Non-pigmented ciliary epithelial cell (primary cell): ENCODE results near the gene DSCAM.

Experiments used
- DNase-seq: peaks from one replicate; pipeline ENCODE4 v3.0.0-alpha.2; 2010; ENCODE audit warnings: low read depth

Gene DSCAM

DNA sequence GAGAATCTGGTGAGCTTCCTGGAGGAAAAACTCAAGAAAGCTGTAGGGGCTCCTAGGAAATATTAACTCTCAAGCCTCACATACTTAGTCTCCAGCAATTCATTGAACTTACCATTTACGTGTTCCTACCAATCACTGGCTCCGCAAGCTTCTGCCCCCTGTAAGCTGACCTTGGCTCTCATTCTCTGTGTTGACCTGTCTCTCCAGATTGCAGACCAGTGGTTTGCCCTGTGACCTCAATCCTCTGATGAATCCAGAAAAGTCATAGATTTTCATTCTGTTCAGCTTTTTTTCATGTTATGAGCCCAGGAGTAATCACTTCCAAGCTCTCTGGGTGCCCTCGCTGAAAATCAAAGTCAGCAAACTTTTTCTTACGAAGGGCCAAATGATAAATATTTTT is 241.9 kb downstream of the DSCAM start:
- DNase-seq = no peak

DNA sequence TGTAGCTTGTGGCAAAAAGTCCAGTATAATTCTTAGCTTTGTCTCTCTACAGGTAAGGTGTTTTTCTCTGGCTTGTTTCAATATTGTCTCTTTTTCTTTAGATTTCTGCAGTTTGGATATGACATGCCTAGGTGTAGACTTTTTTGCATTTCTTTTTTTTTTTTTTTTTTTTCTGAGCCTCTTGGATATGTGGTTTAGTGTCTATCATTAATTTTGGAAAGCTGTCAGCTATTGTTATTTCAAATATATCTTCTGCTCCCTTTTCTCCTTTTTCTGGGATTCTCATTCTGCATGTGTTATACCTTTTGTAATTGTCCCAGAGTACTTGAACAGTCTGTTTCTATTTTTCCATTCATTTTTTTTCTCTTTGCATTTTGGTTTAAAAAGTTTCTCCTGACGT is 243.2 kb downstream of the DSCAM start:
- no peak for DNase-seq

DNA sequence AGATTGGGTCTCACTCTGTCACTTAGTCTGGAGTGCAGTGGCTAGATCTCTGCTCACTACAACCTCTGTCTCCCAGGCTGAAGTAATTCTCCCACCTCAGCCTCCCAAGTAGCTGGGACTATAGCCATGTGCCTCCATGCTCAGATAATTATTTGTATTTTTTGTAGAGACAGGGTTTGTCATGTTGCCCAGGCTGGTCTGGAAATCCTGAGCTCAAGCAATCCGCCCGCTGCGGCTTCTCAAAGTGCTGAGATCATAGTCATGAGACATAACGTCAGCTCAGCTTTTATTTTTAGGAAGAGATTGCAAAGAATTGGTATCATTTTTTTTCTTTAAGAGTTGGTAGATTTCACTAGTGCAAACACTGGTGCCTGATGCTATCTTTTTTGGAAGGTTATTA is 244.9 kb downstream of the DSCAM start:
- no peak for DNase-seq

DNA sequence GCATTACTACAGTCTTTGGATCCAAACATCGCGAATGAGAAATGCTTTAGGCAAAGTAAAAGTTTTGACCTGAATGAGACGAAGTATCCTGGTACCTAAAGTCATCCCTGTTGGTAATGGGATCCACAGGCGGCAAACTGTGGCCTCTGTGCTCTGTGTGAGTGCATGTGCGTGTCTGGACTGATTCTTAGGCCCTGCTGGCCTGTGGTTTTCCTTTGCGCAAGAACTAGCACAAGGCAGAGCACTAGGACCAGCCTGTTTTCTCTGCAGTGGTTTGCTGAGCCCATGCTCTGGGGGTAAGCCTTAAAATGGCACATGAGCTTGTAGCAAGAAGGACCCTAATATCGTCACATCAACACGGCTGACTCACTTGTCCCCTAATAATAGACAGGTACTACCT is 251.2 kb downstream of the DSCAM start:
- no peak for DNase-seq

DNA sequence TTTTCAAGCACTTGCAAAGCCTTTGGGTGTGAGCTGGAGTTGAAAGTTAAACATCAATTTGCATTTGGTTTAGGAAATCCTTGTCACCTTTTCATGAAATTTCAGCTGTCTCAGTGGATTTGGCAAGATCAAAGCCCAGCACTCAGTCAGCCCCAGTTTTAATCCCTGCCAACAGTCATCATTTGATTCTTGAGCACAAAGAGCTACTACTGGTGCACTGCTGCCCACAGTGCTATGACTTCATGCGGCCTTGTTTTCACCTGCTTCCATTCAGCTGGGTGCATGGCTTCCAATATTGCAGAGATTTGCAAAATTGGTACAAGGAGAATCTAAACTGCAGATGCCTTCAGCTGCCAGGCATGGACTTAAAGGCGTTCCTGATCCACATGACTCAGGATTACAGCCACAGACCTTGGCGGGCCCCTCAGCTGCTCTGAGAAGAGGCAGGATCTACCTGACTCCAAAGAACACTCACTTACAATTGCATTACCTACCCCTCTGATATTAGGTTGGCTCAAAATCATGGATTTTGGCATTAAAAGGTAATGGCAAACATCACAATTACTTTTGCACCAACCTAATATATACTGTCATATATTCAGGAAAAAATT is 259.1 kb downstream of the DSCAM start:
- DNase-seq = no peak

DNA sequence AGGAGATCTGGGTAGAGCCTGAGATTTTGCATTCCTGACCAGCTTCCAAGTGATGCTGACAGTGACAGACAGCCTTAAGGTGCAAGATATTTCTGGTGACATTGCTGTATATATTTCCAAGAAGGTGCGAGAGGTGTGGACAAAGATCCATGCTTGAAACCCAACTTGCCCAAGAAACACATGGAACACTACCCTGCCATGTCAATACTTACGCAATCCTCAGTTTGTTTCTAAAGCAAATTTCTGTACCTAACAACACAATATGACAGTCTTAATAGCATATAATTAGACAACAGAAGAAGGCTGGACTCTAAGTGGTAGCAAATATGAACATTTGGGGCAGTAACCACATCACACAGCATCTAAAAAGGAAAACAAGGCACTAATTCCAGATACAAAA is 260.4 kb downstream of the DSCAM start:
- no peak for DNase-seq

DNA sequence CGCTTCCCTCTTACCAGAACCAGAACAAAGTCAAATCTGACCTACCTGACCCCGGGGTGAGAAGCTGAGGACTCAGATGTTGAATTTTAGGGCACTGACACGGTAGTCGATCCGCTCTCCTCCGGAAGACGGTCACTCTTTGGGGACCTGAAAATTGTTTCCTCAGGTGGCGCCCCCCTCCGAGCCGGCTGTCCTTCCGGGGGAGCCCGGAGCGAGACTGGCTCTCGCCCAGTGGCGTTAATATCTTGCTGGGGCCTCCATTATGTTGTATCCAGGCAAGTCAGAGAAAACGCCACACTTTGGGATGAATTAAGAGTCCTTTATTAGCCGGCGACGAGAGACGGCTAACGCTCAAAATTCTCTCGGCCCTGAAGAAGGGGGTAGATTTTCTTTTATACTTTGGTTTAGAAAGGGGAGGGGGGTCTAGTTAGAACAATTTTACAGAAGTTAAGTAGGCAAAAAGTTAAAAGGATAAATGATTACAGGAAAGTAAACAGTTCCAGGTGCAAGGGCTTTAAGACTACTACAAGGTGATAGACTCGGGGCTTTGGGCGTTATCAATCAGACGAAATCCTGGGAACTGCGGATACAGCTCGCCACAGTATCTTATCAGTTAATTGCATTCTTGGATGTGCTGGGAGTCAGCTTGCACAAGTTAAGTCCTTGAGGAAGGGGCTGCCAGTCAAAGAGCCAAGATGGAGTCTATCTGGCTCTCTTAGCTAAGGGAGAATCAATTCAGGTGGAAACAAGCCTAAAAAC is 269.5 kb downstream of the DSCAM start:
- no peak for DNase-seq

DNA sequence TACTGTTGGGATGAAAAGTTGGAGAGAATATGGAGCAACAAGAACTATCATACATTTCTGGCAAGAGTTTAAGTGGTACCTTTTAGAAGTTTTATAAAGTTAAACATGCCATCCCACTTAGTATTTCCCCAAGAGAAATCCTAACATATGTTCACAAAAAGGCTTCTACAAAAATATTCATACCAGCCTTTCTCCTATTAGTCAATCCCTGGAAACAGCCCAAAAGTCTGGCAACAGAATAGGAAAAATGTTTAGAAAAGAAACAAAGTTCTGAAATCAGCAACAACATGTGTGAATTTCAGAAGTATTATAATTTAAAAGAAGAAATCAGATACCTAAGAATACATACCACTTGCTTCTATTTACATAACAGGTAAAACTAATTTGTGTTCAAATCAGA is 271.0 kb downstream of the DSCAM start:
- no peak for DNase-seq

DNA sequence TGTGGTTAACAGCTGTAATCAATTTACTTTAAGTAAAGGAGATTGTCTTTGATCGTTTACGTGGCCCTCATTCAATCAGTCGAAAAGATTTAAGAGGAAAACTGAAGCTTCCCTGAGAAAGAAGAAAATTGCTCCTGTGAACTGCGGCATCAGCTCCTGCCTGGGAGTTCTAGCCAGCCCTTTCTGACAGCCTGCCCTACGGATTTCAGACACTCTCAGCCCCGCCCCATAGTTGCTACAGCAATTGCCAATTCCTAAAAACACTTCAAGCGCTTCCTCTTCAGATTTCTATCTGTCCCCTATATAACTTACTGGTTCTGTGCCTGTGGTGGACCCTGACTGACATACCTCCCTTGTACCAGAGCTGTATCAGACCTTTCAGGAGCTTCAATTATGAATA is 277.6 kb downstream of the DSCAM start:
- DNase-seq = no peak

DNA sequence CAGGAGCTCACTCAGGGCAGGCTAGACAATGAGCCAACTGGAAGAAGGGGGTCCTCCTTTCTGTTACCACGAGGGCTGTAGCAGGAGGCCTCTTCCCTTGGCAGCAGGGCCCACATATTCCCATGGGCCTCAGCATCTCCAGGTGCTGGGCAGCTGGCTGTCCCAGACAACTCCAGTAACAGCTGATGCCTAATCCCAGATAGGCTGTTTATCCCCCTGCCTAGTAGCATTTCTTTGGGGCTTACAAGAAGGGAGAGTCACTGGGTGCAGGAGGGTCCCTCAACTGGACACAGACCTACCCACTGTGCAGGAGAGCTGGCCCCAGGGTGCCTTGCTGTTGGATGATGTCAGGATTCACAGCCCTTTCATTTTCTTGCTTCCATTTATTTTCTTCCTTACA is 278.2 kb downstream of the DSCAM start:
- no peak for DNase-seq

DNA sequence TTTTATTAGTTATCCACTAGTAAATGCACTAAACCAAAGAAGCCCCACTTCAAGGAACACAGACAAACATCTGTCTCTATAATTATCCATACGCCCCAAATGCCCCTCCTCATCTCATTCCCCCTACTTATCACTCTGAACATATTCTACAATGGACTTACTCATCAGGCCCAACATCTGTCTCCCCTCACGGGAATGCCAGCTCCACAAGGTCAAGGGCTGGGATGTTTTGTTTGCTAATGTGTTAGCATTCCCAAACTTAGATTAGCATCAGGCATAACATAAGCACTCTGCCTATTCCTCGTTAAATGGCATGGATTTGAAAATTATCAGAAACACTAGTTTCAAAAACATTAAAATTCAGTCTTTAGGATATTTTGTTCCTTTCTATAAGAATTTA is 279.5 kb downstream of the DSCAM start:
- no peak for DNase-seq

DNA sequence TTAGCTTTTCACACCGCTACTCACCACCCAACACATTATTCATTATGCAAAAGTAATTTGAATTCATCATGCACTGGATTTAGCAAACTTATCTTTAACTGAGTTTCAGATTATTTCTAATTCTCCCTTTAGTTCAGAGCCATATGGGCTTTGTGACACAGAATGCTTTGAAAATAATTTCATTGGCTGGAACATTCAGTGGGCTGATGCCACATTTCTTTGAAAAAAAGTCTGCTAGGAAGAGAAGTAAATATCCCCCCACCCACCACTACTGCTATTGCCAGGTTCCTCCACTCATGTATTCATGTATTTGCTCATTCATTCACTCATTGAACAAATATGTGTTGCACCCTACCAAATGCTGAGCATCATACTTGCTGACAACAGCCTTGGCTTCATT is 280.5 kb downstream of the DSCAM start:
- DNase-seq = no peak

DNA sequence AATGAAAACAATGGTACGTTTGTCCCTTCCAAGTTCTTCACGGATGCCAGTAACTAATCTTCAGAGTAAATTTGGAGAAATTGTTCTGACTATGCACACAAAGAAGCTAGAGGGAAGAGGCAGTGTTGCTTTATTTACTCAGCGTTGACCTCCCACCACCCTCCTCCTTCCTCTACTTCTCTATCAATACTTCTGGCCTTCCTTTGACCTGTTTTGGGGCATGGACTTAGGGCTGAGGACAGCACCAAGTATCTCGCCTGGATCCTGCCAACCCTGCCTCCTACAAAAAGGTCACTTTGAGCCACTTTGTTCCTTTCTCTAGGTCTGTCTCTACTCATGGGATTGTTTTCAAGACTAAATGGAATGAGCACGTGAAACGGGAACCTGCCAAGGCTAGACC is 282.6 kb downstream of the DSCAM start:
- DNase-seq = no peak

DNA sequence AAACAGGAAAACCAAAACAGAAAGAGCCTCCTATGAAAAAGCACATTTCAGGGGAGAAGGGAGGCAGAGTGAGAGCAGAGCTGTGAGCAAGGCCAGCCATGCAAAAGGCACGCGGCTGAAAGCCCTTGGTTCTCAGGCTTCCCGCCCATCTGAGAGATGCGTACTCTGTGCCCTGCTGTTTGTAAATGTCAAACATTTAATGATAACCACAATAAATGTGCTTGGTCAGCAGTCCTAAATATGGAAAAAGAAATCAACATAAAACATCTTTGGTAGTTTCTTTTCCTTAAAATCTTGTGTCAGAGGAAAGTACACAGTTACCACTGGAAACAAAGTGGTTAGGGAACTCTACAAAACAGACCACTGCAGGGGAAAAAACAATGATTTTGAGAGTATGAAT is 283.1 kb downstream of the DSCAM start:
- DNase-seq = no peak

DNA sequence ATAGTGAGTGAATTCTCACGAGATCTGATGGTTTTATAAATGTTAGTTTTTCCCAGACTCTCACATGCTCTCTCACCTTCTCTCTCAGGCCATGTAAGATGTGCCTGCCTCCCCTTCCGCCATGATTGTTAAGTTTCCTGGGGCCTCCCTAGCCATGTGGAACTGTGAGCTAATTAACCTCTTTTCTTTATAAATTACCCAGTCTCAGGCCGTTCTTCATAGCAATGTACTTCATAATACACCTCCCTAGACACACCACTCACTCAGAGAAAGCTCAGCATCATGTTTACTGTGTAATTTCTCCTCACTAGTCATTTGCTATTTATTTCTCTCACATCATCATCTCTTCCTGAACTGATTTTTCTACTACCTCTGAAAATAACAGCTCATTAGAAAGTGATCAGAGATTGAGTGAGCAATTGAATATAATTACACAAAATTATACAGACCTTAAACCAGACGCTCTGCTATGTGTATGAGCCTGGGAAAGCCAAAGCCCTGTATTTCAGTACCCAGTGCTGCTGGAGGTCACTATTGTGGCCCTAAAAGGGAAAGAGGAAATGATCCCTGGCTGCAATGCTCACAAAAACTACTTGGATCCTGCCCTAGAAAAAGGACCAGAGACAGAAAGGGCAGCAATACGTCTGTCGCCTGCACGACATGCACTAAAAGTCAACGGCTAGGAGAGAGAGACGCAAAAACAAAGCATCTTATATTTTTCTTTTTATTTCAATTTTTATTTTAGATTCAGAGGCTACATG is 284.5 kb downstream of the DSCAM start:
- no peak for DNase-seq

DNA sequence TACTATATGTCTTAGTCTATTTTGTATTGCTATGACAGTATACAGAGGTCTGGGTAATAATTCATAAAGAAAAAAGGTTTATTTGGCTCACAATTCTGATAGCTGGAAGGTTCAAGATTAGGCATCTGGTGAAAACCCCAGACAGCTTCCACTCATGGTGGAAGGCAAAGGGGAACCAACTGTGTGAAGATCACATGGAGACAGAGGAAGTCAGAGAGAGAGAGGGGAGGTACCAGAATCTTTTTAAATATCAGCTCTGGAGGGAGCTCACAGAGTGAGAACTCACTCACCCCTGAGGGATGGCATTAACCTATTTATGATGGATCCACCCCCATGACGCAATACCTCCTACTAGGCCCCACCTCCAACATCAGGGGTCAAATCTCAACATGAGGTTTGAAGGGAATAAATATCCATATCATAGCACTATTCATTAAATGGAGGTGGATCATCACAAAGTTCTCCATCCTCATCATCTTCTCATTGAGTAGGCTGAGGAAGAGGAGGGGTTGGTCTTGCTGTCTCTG is 290.5 kb downstream of the DSCAM start:
- no peak for DNase-seq

DNA sequence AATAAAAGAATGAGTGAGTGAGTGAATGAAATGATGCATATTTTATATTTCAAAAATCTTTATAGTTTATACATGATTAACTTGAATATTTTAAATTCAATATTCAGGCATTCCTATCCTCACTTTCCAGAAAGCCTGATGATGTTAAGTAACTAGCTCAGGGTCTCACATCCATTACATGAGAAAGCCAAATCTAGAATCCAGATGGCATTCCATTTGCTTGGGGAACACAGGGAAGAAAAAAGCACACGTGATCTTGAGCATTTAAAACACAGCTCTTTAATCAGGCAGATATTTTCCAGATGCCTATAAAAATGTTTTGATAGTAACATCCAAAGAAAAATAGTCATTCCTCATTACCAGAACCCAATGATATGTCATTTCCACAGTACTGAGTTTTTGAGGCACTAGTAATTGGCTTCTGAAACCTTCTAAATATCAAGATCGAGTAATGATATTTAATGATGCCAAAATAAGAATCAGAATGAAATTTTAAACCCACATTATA is 291.9 kb downstream of the DSCAM start:
- DNase-seq = no peak

DNA sequence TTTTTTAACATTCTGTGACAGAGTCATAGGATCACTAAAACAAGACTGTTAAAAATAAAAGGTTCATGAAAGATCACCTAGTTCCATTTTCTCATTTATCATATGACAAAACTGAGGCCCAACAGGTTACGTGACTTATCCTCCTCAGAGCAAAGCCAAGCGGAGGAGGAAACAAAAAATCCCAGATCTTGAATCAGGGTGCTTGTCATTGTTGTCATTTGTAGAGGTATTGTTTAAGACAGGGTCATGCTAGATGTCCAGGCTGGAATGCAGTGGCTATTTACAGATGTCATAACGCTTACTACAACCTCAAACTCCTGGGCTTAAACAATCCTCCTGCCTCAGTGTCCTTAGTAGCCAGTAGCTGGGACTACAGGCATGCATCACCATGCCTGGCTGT is 293.2 kb downstream of the DSCAM start:
- DNase-seq = no peak

DNA sequence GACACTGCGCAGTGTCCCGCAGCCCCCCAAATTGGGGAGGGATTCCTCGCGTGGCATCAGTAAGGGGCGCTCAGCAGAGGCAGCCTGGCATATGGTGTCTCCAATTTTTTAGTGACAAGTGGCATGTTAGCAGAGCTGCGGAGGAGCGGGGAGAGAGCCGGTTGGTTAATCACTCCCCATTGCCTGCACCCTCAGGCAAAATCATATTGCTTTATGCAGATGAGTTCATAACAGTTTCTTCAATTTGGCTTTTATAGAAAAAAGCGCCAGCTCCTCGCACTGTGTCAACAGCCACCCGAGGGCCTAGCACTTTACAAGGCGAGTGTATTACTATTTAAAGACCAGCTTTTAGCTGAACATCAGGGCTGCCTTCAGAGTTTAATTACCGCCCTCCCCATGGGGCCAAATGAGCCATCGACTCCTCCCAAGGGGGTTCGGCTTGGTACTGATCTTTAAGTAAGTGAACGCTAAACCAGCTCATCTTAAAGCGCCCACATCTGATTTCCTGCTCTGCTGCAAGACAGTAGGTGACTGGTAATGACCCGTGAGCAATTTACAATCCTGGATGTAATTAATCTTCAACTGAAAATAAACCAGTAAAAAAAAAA is 298.9 kb downstream of the DSCAM start:
- DNase-seq = no peak

DNA sequence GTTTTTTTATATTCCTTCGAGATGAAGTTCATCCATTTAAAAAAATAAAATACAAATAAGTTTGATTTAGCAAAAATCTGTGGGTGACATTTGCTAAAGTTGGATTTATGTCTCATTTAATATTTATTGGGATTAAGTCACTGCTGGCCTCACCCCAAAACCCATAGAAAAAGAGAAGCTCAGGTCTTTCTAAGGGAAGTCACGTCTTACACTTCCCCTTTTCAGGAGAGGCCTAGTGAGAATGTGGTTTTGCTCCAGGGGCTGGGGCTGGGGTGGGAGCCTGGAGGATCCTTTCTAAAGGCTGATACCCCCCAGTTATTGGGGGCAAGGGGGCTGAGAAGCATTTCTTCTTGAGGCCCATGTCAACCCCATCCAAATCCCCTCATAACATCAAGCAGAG is 300.3 kb downstream of the DSCAM start:
- no peak for DNase-seq

DNA sequence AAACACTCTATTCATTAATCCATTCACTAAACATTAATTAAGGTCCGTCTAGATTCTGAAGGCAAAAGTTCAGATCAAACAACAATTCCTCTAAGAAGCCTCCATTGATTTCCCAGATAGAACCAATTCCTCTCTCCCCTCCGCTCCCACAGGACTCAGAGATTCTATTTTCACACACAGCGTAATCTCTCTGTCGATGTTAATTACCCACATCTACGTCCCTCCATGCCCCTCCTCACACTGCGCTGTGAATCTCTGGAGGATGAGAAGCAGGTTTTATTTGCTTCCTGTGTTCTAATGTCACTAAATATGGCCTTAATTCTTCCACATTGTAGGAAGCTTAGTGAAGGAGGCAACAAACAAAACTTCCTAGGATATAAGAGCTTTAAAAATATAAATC is 306.7 kb downstream of the DSCAM start:
- DNase-seq = no peak

DNA sequence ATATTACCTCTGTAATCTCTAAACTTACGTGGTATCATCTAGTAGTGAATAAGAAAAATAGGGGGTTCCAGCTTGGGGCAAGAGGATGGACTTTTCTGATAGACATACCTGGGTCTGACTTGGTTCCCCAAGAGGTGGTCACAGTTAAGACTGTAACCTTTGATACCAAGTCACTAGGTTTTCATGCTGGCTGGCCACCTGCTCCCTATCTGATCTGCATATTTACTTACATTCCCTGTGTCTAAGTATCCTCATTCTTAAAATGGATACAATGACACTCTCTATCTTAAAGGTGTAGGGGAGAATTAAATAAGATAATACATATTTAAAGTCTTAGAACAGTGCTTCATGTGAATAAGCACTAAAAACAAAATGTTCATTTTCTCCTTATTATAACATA is 312.1 kb downstream of the DSCAM start:
- DNase-seq = no peak
